ENCODE results near the gene AMIGO2.
"Not testable (repeated sequence)": the region's sequence is repeated elsewhere in the genome, so short reads cannot be mapped to it uniquely, and the experiment has no call there.

DNA sequence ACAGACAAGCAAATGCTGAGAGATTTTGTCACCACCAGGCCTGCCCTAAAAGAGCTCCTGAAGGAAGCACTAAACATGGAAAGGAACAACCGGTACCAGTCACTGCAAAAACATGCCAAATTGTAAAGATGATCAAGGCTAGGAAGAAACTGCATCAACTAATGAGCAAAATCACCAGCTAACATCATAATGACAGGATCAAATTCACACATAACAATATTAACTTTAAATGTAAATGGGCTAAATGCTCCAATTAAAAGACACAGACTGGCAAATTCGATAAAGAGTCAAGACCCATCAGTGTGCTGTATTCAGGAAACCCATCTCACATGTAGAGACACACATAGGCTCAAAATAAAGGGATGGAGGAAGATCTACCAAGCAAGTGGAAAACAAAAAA lies 21.1 kb downstream of the AMIGO2 start:
- TF ChIP-seq CTCF, POLR2A (IDR thresholded peaks at IDR 0.05): not testable (repeated sequence)
